Middle frontal gyrus (tissue), 1 donor: Measurements from ENCODE around the gene THAP7.
A peak's percentile ranks its signal among the peaks of the same experiment; 100 is the strongest.

ENCODE experiments used
- DNase-seq: peaks from one replicate; pipeline ENCODE4 v3.0.0-alpha.2; 2015; ENCODE audit warnings: low spot score; ENCODE audit errors: extremely low spot score

THAP7 gene

DNA sequence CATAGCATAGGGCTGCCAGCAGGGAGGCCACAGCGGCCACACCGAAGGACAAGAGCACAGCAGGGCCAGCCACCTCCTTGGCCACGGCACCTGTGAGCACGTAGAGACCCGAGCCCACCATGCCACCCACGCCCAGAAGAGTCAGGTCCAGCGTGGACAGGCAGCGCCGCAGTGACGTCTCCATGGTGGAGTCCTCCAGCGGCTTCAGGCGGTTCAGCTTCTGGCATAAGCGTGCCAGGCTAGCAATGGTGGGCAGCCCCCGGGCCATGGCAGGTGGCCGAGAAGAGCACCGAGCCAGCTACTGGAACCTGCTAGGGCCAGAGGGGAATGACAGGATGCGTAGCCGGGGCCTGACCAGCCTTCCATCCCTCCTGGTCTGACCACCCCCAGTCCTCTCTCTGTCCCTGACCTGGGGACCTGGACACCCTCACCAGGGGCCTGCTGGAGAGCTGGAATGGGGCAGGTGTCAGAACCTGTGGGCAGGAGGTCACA, 29.7 kb upstream of the THAP7 start:
- no peak for DNase-seq

- no peak for DNase-seq
Observed at GRCh38 chr22:21030621-21031544, 29.0 kb upstream of the THAP7 start.

GRCh38 chr22:21030032-21030431, 28.1 kb upstream of the THAP7 start:
- DNase-seq: no peak

GRCh38 chr22:21029486-21030025, 27.6 kb upstream of the THAP7 start:
- DNase-seq: no peak

DNA sequence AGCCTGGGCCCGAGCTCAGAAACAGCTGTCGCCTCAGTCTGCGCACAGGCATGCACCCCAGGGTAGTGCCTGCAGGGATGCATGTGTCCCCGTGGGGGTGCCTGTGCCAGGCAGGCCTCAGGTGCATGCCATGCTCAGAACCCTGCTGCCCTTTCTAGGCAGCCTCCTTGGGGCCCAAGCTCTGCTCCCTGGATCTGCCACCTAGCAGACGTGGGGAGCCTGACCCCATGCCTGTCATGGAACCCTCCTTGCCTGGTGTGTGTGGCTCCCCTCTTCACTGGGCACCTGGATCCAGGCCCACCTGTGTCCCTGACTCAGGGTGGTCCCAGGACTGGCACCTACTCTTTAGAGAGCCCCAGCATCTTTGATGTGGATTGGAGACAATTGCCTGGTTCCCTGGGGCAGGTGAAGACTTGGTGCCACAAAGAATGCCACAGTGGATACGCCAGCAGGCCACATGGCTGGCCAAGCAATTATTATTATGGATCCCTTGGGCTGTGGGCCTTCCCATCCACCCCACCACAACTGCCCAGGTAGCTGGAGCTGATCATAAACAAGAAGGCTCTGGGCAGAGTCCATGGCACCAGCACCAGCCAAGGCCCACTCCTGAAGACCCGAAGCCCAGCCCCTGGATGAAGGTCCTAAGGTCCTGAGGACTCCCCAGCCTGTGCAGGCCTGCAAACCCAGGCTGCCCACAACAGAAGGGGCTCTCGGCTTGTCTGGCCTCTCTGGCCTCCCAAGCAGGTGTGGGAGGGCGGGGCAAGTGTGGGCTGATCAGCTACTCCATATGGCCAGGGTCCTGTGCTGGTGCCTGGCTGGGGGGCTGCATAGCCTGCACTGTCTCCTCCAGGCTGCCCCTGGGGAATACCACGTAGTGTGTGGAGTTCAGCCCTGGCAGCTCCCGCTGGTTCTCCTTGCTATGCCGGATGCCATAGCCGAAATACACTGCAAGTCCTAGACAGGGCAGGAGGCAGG, 26.6 kb upstream of the THAP7 start:
- no peak for DNase-seq

DNA sequence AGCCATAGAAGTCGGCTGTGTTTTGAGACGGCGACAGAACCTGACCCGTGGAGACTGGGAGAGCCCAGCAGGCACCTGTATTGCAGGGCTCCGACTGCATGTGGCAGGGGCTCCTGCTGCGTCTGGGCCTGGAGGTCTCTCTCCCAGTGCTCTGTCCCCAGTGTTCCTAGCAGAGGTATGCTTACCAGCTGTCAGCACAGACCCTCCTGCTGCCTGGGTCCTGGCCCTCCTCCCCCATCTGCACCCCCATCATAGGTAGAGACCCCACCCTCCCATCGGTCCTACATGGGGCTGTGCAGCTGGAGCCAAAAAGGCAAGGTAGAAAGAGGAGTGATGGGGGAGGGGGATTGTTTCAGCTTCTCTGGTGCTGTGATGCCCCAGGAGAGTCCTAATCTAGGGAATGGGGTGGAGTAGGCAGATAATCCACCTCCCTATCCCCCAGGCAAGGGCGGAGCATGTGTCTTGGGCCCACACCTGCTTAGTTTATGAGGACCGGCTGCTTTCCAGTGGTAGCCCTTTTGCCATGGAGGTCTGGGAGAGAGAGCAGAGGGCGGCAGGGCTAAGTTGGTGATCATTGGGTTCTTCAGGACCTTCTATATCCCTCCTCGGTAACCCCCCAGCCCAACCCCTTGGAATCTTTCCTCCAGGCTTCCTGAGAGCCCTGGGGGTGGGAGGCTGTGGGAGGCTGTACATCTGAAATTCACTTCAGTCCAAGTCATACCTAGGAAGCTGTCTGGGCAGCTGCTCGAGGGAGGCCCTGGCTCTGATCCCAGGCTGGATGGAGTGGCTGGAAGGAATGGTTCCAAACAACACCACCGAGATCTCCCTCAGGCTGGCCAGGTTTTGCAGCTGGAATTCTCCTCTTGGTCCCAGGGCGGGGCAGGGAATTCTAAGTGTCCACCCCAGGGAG, 25.1 kb upstream of the THAP7 start:
- peak; percentile 19 for DNase-seq

DNA sequence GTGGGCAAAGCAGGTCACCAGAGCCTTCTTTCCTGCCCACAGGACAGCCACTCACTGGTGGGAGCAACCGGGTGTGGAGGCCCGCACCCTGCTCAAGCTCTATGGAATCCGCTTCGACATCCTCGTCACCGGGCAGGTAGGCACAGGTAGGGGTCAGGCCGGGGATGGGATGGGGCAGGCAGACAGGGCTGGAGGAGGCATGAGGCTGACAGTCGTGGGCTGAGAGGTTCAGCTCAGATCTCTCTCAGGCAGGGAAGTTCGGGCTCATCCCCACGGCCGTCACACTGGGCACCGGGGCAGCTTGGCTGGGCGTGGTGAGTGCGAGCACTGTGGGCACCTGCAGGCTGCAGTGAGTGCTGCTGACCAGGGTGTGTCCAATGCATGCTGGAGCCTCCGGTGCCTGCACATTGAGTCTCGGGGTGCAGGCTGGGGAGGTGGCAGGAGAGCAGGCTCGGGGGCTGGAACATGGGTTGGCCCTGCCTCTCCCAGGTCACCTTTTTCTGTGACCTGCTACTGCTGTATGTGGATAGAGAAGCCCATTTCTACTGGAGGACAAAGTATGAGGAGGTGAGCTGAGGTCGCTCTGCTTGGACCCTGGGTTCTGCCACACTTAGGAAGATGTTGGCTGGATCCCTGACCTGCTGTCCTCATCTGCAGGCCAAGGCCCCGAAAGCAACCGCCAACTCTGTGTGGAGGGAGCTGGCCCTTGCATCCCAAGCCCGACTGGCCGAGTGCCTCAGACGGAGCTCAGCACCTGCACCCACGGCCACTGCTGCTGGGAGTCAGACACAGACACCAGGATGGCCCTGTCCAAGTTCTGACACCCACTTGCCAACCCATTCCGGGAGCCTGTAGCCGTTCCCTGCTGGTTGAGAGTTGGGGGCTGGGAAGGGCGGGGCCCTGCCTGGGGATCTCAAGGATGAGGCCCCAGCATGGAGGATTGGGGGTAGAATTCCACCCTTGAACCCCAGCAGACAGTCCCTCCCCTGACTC, 24.1 kb upstream of the THAP7 start:
- no peak for DNase-seq

- DNase-seq: no peak
Observed at GRCh38 chr22:21025266-21025665, 23.3 kb upstream of the THAP7 start.

DNA sequence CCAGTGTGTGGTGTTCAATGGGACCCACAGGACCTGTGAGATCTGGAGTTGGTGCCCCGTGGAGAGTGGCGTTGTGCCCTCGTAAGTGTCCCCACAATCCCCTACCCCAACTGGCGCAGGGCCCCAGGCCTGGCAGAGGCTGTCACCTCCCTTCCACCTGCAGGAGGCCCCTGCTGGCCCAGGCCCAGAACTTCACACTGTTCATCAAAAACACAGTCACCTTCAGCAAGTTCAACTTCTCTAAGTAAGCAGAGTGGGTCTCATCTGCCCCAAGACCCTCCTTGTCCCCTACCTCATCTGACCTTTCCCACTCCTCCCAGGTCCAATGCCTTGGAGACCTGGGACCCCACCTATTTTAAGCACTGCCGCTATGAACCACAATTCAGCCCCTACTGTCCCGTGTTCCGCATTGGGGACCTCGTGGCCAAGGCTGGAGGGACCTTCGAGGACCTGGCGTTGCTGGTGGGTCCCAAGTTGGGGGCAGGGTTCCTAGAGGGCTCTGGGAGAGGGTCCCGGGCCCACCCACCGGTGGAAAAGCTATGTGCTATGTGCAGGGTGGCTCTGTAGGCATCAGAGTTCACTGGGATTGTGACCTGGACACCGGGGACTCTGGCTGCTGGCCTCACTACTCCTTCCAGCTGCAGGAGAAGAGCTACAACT, 21.2 kb upstream of the THAP7 start:
- no peak for DNase-seq

DNA sequence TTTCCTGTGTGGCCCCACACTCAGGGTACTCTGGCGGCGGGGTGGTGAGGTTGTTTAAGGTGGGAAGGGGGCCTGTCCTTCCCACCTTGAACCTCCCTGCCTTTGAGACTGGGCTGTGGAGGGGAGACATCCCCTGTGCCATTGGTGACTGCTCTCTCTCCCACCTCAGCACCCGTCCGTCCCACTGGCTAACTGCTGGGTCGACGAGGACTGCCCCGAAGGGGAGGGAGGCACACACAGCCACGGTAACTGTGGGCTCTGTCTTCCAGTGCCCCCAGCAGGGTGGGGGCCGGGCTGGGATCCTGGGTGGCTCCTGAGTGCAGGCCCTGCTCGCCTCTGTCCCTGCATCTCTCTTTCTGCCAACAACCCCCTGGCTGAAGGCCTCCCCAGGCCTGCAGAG, 20.6 kb upstream of the THAP7 start:
- DNase-seq: no peak

- no peak for DNase-seq
Observed at GRCh38 chr22:21020802-21021429, 19.0 kb upstream of the THAP7 start.

DNA sequence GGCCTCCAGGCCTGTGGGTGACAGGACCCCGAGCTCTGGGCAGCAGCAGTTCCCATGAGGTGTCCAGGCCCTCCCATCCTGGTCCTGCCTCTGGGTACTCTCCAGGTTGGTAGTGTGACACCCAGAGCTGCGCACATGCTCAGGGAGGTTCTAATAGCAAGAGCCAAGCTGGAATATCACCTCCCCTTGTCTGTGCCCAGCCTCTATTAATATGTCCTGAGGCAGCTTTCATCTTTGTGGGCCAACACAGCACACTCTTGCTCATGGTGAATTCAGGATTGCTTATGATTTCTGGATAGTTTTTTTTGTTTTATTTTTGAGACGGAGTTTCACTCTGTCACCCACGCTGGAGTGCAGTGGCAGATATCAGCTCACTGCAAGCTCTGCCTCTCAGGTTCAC, 16.4 kb upstream of the THAP7 start:
- DNase-seq: no peak

DNA sequence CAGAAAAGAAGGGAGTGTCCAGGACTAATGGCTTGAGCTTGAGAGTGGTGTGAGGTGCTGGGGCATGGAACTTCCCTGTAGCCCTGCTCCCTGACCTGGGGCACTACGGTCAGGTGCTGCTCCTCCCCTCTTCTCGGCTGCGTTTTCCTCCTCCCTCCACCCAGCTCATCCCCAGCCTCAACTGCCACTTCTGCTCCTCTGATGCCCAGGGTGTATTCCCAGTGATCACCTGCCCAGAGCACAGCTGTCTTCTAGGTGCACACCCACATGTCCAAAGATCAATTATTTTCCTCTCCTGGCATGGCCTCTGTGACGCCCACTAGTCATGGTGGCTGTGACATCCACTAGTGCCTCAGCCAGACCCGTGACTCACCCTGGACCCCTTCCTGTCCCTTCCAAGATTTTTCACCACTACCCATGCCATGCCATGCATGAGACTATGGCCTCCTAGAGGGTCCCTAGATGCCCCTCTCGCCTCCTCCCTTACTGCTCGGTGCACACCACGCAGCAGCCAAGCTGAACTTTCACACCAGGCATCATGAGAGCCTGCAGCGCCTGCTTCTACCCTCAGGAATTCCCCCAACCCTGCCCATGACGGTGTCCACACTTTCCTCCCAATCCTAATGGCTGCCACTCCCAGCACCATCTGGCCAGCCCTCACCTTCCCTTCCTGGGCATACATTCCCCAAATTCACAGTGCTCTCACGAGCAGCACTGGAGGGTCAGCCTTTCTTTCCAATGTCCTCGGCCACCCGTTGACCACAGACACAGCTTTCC, 14.9 kb upstream of the THAP7 start:
- no peak for DNase-seq

DNA sequence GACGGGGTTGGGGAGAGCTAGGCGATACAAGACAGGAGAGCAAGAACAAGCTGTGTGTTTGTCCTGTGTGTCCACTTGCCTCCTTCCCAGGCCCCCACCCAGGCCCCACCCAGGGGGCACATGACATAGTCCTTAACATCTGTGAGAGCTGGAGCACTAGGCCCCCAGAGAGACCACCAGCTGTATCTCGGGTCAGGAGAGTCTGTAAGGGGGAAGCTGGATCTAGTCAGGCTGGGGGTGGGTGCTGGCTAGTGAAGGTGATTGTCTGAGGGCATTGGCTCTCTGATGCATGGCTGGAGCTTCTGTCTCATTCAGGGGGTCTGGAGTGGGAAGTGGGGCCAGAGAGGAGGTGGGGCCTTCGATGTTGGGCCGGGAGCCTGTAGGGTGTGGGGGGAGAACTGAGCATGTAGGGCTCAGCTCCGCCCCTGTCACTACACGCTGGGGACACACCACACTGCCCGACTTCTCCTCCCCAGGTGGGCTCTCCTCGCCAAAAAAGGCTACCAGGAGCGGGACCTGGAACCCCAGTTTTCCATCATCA, 13.6 kb upstream of the THAP7 start:
- no peak for DNase-seq

GRCh38 chr22:21014726-21015465, 13.0 kb upstream of the THAP7 start, which contains the start of gene P2RX6:
Gene P2RX6 (plus strand): TSS chr22:21015165. CDS start chr22:21015175, 10 bp downstream.
- DNase-seq: no peak

DNA sequence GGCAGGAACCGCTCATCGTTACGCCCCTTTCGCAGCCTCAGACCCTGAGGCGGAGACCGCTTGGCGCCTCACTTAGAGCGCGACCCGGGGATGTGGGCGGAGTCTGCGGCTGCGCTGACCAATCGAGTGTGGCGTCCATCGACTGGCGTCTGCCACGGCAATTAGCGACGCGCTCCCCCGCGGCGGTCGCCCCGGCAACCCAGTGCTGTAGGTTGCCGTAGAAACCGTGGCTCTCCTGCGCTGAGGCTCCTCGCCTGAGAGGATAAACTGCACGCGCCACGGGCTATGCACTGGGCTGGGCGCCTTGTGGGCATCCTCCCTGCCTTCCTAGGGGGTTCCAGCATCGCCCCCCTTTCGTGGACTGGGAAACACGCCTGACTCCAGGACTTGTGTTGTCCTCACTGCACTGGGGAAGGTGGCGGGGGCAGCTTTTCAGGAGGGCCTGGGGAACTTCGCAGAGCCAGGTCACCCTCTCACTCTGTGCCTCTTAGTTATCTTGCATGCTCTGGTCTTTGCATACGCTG, 12.3 kb upstream of the THAP7 start:
- peak; percentile 82 for DNase-seq
